Gastroesophageal sphincter (tissue), 3 donors: ENCODE data around the gene ANXA11.

Source experiments
- CTCF ChIP-seq, 4 experiments: fragments of 200-600 bp in 2 of 4; fragments of 450-650 bp in 2 of 4; sonication (generic) in 1 of 4; IDR thresholded peaks; one replicate each; pipeline ENCODE4 v1.5.1; 2017 to 2019; ENCODE audit warnings: antibody characterized with exemption in 4 of 4, mild to moderate bottlenecking in 2 of 4, moderate library complexity in 2 of 4
- EP300 ChIP-seq: sonication (generic); formaldehyde crosslinking; IDR thresholded peaks from one replicate; pipeline ENCODE4 v1.6.1; 2017; ENCODE audit warnings: antibody characterized with exemption, mild to moderate bottlenecking
- POLR2A ChIP-seq, 2 donors: fragments of 450-650 bp; IDR thresholded peaks; one replicate each; pipeline ENCODE4 v1.6.1; 2017; ENCODE audit warnings: antibody characterized with exemption in 2 of 2, mild to moderate bottlenecking in 2 of 2, moderate library complexity in 1 of 2
- POLR2AphosphoS5 ChIP-seq: sonication (generic); formaldehyde crosslinking; IDR thresholded peaks from one replicate; pipeline ENCODE4 v1.6.1; 2017; ENCODE audit warnings: antibody characterized with exemption

- TF ChIP-seq CTCF (IDR thresholded peaks at IDR 0.05) (no peak), POLR2AphosphoS5 (no peak), POLR2A (IDR thresholded peaks at IDR 0.05) (no peak), EP300 (no peak)
Measured at GRCh38 chr10:80164596-80164995, 40.7 kb downstream of the ANXA11 start.
